ENCODE measurements around the gene FAM120B.

Gene FAM120B

DNA sequence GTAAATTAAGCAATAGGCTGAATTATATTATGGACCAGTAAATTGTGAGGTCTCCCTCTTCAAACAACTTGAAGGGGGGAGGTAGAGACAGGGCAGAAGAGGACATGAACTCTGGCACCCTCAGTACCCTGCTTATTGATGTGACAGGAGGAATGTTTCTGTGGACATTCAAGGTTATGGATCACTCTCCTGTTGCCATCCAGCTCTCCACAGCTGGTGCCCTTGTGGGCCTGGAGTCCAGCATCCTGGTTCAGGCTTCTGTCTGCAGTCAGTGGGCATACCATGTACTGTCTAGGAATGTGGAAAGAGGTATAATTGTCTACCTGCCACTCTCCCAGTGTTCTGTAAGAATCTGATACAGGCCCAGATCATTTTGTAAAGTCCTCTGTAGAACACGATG is 55.6 kb downstream of the FAM120B start:
- no peak for DNase-seq

DNA sequence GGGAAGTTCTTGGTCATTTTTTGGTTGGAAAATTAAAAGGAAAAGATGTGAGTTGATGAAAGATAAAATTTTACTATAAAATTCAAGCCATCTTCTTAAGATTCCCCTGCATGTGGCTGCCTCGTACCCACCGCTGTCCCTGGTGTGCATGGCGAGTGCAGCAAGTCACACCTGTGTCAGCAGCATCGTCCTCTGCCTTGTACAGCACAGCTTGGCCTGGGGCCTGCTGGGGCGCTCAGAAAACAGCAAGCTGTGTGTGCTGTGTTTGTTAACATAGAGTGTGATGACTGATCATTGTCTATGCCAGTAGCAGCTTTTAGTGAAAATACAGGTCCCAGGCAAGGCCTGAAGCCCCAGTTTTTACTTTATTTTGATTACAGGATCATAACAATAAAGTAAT is 56.7 kb downstream of the FAM120B start:
- no peak for DNase-seq

DNA sequence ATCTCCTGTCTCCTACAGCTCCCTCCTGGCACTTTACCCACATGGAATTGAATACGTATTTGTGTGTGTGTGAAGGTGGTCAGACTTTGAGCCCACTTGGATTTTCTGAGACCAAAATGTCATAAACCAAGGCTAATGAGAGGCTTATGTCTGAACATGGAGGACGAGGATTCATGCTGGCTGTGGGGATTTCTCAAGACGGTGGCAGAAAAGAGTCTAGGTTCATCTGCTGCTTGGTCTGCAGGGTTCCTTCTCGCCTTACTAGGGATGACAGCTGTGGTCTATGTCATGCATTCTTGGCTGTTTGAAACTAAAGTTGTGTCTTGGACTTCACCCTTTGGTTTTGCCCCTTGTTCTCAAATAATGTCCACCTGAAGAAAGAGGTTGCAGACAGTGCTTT is 58.6 kb downstream of the FAM120B start:
- DNase-seq, result no peak

DNA sequence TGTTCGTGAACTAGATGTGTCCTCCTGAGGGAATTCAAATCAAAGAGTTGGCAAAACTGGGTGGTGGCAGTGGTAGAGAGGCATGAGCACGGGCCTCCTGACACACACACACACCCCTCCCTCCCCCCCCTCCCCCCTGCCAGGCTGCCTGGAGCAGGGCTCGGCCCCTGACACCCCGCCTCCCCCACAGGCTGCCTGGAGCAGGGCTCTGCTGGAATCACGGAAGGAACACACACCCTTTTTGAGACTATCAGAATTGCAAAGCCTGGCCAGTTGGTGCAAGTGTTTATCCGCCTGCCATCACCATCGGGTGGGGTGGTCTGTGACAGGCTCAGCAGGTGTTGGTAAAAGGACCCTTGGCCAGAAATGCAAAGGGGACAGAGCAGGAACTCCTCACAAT is 59.0 kb downstream of the FAM120B start:
- DNase-seq, result no peak

DNA sequence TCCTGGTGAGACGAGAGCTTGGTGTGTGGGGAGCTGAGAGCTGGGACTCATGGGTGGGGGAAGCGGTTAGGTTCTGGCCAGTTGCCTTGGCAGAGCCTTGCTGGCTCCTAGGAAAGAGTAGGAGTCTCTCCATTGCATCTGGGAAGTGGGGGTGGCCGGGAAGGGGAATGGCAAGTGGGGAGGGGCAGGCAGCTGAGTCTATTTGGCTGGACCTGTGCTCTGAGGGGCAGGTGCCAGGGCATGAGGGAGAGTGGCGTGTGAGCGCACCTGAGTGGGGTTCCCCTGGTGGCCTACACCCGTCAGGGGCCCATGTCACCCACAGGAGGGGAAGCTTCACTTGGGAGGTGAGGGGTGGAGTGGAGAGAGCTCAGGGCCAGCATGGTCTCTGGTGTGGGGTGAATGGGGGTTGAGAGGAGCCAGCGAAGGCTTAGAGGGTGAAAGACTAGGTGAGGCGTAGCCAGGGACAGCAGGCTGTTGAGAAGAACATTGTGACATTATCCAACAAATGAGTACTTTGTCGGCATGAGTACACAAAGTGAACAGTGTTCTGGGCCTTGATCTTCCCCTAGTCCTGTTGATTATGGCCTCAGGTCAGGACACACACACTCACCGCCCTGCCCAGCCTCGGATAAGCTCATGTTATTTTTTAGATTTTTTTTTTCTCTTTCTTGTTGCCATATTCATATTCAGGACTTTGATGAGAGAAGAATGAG is 59.8 kb downstream of the FAM120B start:
- DNase-seq, result no peak

DNA sequence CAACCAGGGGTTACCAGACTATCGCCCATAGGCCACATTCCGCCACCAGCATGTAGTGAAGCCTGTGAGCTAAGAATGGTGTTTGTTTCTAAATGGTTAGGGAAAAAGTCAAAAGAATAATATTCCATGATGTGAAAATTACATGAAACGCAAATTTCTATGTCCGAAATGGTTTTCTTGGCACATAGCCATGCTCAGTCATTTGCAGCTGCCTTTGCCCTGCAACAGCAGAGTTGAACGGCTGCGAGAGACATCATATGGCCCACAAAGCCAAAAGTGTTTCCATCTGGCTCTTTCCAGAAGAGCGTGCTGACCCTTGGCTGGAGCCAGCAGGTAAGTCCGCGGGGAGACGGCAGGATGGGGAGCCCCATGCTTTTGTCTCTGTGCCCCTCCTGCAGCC is 60.7 kb downstream of the FAM120B start:
- DNase-seq, result no peak

DNA sequence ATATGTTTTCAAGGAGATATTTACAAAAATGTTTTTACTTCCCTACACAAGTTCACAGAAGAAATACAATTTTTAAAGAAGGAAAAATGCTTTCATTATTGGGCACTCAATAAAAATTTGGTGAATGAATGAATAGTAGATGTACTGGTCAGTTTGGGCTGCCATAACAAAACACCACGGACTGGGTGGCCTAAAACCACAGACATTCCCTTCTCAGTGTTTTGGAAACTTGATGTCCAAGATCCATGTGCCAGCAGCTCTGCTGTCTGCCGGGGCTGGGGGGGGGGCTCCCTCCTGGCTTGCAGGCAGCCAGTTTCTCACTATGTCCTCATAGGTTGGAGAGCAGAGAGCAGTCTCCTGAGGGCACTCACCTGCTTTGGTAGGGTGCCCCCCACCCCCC is 62.0 kb downstream of the FAM120B start:
- no peak for DNase-seq

DNA sequence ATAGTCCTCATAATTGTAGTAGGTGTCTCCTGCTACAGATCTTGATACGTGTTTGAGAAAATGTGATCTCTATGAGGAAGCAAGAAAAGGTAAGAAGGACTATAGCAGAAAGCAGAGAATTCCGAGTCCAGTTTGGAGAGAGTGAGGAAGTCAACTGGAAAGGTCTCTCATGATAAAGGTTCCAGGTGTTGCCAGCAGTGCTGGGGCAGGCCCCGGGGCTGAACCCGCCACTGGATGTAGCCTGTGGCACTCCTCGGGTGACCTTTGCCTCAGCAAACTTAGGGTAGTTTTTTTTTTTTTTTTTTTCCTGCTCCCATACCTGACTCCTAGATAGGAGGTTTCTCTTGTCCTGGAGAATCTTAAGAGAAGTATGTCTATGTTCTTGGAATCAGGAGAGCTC is 62.8 kb downstream of the FAM120B start:
- no peak for DNase-seq

DNA sequence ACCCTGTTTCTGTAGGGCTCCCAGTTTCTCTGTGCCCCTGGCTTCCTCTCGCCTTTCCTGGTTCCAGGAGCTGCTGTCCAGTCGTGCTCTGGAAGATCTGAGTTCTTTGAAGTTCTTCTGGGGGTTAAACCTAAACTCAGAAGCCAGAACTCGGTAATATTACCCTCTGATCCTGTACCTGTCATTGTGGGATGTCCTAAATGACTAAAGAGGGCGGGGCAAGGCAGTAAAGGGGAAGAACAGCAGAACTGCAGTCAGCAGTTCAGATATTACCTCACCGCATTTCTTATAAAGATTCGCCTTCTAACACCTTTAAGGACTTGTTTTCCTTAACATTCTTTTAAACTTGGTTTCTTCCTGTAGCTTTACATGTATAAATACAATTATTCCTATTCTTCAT is 63.9 kb downstream of the FAM120B start:
- no peak for DNase-seq

DNA sequence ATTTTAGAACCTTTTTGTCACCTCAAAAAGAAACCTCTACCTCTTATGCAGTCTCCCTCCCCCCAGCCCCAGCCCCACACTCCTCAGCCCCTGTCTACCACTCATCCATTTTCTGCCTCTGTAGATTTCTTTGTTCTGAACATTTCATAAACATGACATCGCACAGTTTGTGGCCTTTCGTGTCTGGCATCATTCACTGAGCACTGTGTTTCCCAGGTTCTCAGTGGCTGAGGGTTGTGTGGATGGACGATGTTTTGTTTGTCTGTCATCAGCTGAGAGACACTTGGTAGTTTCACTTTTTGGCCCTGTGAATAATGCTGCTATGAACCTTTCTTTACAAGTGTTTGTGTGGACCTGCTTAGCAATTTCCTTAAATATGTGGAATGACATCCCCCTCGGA is 64.5 kb downstream of the FAM120B start:
- no peak for DNase-seq

DNA sequence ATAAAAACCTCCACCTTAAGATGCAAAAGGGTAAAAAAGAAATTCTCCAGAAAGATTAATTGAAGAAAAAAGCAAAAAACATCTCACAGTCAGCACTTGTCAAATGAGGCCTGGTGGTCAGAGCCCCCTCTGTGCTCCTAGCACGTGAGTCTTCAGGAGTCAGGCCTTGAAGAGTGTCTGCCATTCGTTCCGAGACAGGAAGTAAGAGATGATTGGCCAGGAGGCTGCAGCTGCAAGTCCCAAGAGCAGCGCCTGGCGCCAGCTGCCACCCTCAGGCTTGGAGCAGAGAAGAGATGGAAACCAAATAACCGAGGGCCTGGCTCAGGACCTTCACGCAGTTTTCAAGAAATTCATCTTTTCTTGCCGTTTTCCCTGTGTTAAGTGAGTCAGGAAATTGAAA is 65.0 kb downstream of the FAM120B start:
- DNase-seq, result no peak

DNA sequence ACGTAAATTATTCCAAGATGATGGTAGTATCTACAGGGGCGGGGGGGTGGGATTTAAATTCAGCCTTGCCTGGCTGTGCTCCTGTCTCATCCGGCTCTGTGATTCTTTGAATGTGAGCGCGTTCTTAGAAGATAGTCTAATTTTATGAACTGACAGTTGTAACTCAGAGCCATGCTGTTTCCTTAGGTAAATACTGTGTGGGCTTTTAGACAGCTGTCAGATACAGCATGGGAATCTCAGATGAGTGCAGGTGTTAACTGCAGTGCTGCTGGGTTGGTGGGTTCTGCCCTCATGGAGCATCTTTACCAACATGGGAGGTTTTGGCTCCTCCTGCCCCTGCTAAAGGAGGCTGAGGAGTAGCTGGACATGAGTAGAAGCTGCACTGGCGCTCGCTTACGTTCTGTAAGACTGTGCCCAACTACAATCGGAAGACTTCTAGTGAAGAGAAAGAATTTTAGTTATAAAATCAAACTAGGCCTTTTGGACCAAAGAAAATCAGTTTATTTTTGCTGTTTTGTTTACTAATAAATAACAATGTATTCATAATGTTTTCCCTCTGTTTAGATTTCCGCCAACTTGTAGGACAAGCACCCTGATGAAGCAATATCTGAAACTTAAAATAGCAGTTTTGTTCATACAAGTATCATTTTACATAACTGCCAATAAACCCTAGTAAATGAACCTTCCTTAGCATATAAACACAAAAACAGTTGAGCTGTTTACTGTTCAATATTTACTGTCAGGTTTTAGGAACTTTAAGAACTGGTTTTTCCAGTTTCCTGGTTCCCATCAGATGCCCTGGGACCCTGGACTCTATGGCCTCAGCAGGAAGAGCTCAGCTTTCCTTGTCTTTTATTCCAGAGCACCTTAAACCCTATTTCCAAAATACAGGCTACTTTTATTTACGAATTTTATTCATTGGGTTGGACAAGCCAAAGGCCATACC is 66.1 kb downstream of the FAM120B start:
- no peak for DNase-seq

DNA sequence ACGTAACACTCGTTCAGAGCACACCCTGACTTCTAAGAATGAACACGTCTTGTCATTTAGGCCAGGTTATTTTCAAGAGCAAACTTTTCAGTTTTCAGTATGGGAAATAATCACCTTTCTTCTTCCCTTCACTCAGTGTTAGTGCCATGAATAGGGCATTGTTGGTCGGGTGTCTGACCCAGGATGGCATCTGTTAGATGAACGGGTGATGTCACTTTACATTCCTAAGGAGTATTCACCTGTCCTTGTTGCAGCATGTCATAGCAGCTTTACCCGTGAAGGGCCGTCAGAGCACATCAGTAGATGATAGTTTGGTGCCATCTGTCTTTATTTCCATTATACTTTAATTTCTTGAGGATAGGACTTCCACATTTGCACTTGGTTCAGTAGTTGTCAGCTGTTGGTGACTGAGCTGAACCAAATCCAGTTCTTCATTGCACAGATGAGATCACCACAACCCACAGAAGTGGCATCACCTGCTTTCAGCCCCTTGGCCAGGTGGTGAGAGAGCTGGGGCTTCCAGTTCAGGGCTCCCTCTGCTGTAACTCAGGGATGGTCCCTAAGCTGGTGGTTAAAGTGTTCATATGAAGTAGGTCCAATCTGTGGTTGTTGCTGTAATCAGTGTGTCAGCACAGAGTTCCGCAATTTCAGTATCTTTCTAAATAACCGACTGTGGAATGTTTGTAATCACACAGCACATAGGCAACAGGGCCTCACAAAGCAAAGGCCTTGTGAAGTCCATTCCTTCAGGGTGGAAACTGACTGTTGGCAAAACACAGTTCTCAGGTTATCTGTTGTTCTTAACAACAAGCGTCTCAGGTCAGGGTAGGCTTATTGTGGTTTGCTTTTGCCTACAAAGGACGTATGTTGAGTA is 68.2 kb downstream of the FAM120B start:
- DNase-seq, result no peak

DNA sequence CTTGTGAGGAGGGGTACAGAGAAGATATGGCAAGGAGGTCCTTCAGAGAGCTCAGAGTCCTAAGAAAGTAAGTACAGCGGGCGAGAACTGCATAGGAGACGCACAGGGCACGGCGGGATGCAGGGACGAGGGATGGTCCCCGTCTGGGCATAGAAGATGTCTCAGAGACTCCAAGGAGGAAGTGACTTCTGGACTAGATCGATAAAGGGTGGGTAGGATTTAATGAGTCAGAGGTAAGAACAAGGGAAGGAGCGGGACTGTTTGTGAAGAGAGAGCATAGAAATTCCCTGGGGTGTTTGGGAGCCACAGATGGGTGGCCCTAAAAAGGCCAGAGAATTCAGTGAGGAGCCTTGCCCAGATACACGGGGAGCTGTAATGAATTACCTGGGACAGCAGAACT is 69.1 kb downstream of the FAM120B start:
- no peak for DNase-seq

DNA sequence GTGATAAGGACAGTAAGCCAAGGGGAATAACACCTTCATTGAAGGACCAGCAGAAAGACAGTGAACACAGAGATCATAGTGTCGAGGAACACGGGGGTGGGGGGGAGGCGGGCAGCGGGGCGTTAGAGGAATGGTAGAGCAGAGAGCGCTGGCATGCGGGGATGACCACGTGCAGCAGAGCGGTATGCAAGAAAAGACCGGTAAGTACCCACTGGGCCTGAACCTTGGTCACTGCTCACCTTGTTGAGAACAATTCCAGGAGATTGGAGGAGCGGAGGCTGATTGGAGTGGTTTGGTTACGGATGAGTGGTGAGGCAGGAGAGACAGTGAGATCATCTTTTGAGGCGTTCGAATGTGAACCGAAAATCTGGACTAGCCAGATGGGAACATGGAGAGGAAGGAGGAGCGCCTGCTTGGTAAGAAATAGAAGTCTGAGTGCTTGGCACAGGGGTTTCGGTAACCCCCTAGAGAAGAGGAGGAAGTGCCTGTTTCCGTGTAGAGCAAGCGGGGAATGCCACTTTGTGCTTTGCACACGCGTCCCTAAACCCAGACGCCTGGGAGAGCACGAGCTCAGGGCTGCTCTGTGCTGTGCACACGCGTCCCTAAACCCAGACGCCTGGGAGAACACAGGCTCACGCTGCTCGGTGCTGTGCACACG is 70.0 kb downstream of the FAM120B start:
- no peak for DNase-seq

DNA sequence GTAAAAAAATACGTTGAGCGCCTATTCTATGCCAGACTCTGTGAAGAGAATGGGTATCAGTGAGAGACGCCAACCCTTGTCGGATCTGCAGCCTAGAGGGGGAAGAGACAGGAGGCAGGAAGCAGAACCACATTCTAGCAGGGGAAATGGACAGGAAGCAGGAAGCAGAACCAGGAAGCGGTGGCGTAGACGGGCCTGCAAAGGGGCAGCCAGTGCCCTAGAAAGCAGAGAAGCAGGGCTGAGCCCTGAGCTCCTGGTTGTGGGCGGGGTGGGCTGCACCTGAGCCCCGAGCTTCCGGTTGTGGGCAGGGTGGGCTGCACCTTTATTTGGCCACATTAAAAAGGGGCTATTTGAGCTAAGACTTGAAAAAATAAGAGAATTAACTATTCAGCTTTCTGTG is 71.9 kb downstream of the FAM120B start:
- no peak for DNase-seq

DNA sequence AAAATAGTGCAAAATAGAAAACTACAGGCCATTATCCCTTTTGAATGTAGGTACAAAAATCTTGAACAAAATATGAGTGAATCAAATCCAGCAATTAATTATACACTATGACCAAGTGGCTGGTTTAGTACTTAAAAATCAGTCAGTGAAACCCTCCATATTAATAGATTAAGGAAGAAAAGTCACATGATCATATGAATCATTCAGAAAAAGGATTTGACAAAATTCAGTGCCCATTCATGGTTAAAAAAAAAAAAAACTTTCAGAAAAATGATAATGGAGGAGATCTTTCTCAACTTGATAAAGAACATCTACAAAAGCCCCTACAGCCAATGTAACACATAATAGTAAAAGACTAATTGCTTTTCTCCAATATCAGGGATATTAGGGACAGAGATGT is 75.0 kb downstream of the FAM120B start:
- no peak for DNase-seq

DNA sequence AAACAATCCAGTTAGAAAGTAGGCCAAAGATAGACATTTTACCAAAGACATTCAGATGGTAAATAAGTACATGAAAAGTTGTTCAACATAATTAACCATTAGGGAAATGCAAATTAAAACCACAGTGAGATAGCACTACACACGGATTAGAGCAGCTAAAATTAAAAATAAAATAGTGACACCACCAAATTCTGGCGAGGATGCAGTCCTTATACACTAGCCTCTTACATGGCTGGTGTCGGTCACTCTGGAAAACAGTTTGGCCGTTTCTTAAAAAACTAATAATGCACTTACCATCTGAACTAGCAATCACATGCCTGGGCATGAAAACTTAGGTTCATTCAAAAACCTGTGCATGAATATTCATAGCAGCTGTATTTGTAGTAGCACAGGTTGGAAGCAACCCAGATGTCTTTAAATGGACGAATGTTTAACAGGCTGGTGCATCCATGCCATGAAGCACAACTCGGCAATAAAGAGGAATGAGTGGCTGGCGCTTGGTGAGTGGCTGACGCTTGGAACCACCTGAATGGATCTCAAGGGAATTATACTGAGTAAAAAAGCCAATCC is 77.0 kb downstream of the FAM120B start:
- no peak for DNase-seq

DNA sequence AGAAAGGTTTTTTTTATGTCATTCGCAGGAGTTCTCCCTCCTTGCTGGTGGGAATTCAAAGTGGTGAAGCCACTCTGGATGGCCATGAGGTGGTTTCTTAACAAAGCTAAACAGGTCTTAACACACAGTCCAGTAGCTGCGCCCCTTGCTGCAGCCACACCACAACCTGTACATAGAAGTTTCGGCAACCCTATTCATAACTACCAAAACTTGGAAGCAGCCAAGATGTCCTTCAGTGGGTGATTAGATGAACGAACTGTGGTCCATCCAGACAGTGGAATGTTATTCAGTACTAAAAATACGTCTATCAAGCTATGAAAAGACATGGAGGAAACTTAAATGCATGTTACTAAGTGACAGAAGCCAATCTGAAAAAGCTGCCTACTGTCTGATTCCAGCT is 78.9 kb downstream of the FAM120B start:
- no peak for DNase-seq

DNA sequence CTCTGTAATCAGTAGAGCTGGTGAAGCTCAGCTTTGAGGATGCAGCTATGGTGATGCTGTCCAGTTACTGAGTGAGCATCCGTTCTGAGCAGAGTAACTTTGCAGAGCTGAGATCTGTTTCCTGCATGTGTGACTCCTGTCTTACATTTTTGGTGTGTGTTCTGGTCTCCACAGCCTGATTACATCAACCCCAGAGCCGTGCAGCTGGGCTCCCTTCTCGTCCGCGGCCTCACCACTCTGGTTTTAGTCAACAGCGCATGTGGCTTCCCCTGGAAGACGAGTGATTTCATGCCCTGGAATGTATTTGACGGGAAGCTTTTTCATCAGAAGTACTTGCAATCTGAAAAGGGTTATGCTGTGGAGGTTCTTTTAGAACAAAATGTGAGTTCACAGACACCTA is 81.6 kb downstream of the FAM120B start:
- no peak for DNase-seq

DNA sequence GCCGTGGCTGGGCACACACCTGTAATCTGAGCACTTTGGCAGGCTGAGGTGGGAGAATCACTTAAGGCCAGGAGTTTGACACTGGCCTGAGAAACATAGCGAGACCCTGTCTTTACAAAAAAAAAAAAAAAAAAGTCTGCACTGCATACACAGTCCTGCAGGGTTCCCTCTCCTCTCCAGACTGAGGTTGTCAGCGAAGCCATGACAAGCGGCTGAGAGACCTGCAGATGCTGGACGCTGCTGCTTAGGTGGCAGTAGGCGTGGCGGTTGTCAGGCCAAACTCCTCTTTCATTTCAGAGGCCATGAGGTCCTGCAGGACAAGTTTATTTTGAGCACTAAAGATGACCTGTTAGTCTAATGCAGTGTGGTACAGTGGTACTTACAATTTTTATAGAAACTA is 86.5 kb downstream of the FAM120B start:
- no peak for DNase-seq

DNA sequence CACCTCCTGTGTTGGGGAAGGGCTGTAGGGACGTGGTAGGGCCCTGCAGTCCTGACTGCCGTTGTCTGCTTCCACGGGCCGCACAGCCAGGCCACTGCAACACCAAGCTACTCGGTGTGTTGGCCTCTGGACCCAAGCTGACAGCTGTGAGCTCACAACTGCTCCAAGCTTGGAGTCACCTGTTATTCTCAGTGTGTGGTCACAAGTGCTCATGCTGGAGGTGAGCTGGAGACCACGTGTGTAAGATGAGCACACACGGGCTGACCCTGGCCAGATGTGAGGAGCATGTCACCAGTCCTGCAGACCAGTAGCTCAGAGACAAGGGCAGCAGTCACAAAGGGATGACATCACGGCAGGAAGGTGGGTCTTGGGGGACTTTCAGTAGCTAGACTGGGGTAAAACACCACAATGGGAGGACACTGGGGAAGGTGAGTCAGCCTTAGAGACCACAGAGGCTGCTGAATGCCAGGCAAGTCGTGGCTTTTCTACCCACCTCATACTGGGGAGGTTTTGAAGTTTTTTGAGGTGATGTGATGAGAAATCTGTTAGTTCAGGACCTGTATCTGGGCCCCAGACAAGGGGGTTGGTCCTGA is 87.3 kb downstream of the FAM120B start:
- no peak for DNase-seq

Measured in central memory CD4-positive, alpha-beta T cell (primary cell).